Ishikawa (cell line): ENCODE measurements around the gene PTPN11.

Source experiments
- CEBPB ChIP-seq: IDR thresholded peaks from 2 replicates; pipeline ENCODE4 v1.6.1; 2012
- CREB1 ChIP-seq: IDR thresholded peaks from 2 replicates; pipeline ENCODE4 v1.6.1; 2012; ENCODE audit warnings: low read depth
- EP300 ChIP-seq: IDR thresholded peaks from 2 replicates; pipeline ENCODE4 v1.6.1; 2012; ENCODE audit warnings: borderline replicate concordance
- FOXM1 ChIP-seq: IDR thresholded peaks from 2 replicates; pipeline ENCODE4 v1.6.1; 2012; ENCODE audit warnings: low read depth, borderline replicate concordance
- MAX ChIP-seq: IDR thresholded peaks from 2 replicates; pipeline ENCODE4 v1.6.1; 2012
- RAD21 ChIP-seq: IDR thresholded peaks from 2 replicates; pipeline ENCODE4 v1.6.1; 2012; ENCODE audit warnings: low read depth
- REST ChIP-seq: IDR thresholded peaks from 2 replicates; pipeline ENCODE4 v1.6.1; 2012; ENCODE audit warnings: low read depth, mild to moderate bottlenecking
- TAF1 ChIP-seq: IDR thresholded peaks from 2 replicates; pipeline ENCODE4 v1.6.1; 2012; ENCODE audit warnings: low read depth, mild to moderate bottlenecking
- TCF12 ChIP-seq: IDR thresholded peaks from 2 replicates; pipeline ENCODE4 v1.6.1; 2012; ENCODE audit warnings: low read depth
- USF1 ChIP-seq: IDR thresholded peaks from 2 replicates; pipeline ENCODE4 v1.6.1; 2012
- YY1 ChIP-seq: IDR thresholded peaks from 2 replicates; pipeline ENCODE4 v1.6.1; 2012; ENCODE audit warnings: low read depth

GRCh38 chr12:112479413-112479812, 60.7 kb downstream of the PTPN11 start:
- no peak for TF ChIP-seq MAX
- TF ChIP-seq REST = no peak
- TF ChIP-seq CREB1 = no peak
- no peak for TF ChIP-seq CEBPB
- TF ChIP-seq FOXM1 = no peak
- TF ChIP-seq EP300 = no peak
- no peak for TF ChIP-seq TCF12
- no peak for TF ChIP-seq RAD21
- no peak for TF ChIP-seq USF1
- TF ChIP-seq TAF1 = no peak
- no peak for TF ChIP-seq YY1
